Astrocyte (in vitro differentiated cells and primary cell): ENCODE data around the gene HOXB1. TPM values are rescaled to one million over a fixed set of nuclear protein-coding genes. Genes with fewer than 3 reads are reported as not detected.
A peak's percentile ranks its signal among the peaks of the same experiment; 100 is the strongest.
"Not testable (repeated sequence)": the region's sequence is repeated elsewhere in the genome, so short reads cannot be mapped to it uniquely, and the experiment has no call there.

Source experiments
- DNase-seq: peaks from one replicate; pipeline ENCODE4 v3.0.0-alpha.2; 2010; ENCODE audit warnings: low read depth
- FAIRE-seq: peaks from 2 replicates; lab custom pipeline; 2011; peaks lifted over from hg19 to GRCh38; lab: Jason Lieb, UNC
- H2AFZ ChIP-seq: 2 replicates; pipeline ENCODE4 v1.6.0; 2012; ENCODE audit warnings: low read depth, low read length, inconsistent platforms
- H3K27ac ChIP-seq: 2 replicates; pipeline ENCODE4 v1.5.1; 2011; ENCODE audit warnings: low read depth, low read length, inconsistent platforms
- H3K27me3 ChIP-seq: 2 replicates; pipeline ENCODE4 v1.6.0; 2011; ENCODE audit warnings: low read length, inconsistent platforms; ENCODE audit not compliant: insufficient read depth
- H3K36me3 ChIP-seq: 2 replicates; pipeline ENCODE4 v1.5.1; 2011; ENCODE audit warnings: low read length, inconsistent platforms; ENCODE audit not compliant: insufficient read depth
- H3K4me1 ChIP-seq: 2 replicates; pipeline ENCODE4 v1.5.1; 2011; ENCODE audit warnings: low read length, inconsistent platforms; ENCODE audit not compliant: insufficient read depth
- H3K4me2 ChIP-seq: 2 replicates; pipeline ENCODE4 v1.6.0; 2012; ENCODE audit warnings: low read length, inconsistent platforms
- H3K4me3 ChIP-seq: 2 replicates; pipeline ENCODE4 v1.5.1; 2011; ENCODE audit warnings: low read depth, mild to moderate bottlenecking, low read length, inconsistent platforms; ENCODE audit not compliant: insufficient read depth
- H3K79me2 ChIP-seq: 2 replicates; pipeline ENCODE4 v1.6.0; 2012; ENCODE audit warnings: mild to moderate bottlenecking, low read length, inconsistent platforms; ENCODE audit not compliant: insufficient read depth
- H3K9ac ChIP-seq: 2 replicates; pipeline ENCODE4 v1.6.0; 2012; ENCODE audit warnings: mild to moderate bottlenecking, low read length, inconsistent platforms
- H3K9me3 ChIP-seq: 2 replicates; pipeline ENCODE4 v1.5.1; 2012; ENCODE audit warnings: low read depth, mild to moderate bottlenecking, low read length, inconsistent platforms; ENCODE audit not compliant: insufficient read depth
- H4K20me1 ChIP-seq: 2 replicates; pipeline ENCODE4 v1.6.0; 2012; ENCODE audit warnings: low read length, inconsistent platforms; ENCODE audit not compliant: insufficient read depth
- H3K27ac Mint-ChIP-seq: one replicate; pipeline ENCODE4 v1.8.0; 2021; ENCODE audit warnings: mild to moderate bottlenecking, mixed read lengths; ENCODE audit not compliant: unreplicated experiment
- H3K27me3 Mint-ChIP-seq: one replicate; pipeline ENCODE4 v1.8.0; 2021; ENCODE audit warnings: low read depth, mixed read lengths; ENCODE audit not compliant: unreplicated experiment
- H3K36me3 Mint-ChIP-seq: one replicate; pipeline ENCODE4 v1.8.0; 2021; ENCODE audit warnings: low read depth, mixed read lengths; ENCODE audit not compliant: unreplicated experiment
- H3K4me1 Mint-ChIP-seq: one replicate; pipeline ENCODE4 v1.8.0; 2021; ENCODE audit warnings: low read depth, mixed read lengths; ENCODE audit not compliant: unreplicated experiment
- H3K4me3 Mint-ChIP-seq: one replicate; pipeline ENCODE4 v1.8.0; 2021; ENCODE audit warnings: mild to moderate bottlenecking, moderate library complexity, mixed read lengths; ENCODE audit not compliant: unreplicated experiment
- H3K9me3 Mint-ChIP-seq: one replicate; pipeline ENCODE4 v1.8.0; 2021; ENCODE audit warnings: mild to moderate bottlenecking, mixed read lengths; ENCODE audit not compliant: unreplicated experiment
- CTCF ChIP-seq: IDR thresholded peaks from 2 replicates; pipeline ENCODE4 v1.5.1; 2011; ENCODE audit warnings: low read depth, mild to moderate bottlenecking, inconsistent platforms, low read length, moderate library complexity; ENCODE audit not compliant: insufficient read depth
- EZH2 ChIP-seq: IDR thresholded peaks from 2 replicates; pipeline ENCODE4 v1.6.1; 2012; ENCODE audit warnings: mild to moderate bottlenecking, low read length, inconsistent platforms; ENCODE audit not compliant: insufficient read depth
- total RNA-seq: library from RNA; stranded (reverse); gene quantifications from 2 replicates; pipeline ENCODE4 v1.2.1, GENCODE V29; 2021

HOXB1 gene
- total RNA-seq, 1 donor from 2014 or later, result not detected

GRCh38 chr17:48483004-48483403 lies 47.8 kb downstream of the HOXB1 start:
- peak overlapping the region; percentile 60 for H3K4me3 Mint-ChIP-seq
- FAIRE-seq, result no peak
- no peaks in the 10 kb centered on the region for H3K27me3 ChIP-seq
- H3K4me3 ChIP-seq, result no peak overlapping the region
- no peaks in the 10 kb centered on the region for H3K36me3 ChIP-seq
- H3K4me2 ChIP-seq, result peak overlapping the region; percentile 65
- peak overlapping the region; percentile 89 for H3K9ac ChIP-seq
- peaks cover 3% of the 10 kb centered on the region for H3K9me3 Mint-ChIP-seq
- TF ChIP-seq CTCF, result no peak
- no peak for TF ChIP-seq EZH2
- H3K4me1 ChIP-seq, result peaks cover 45% of the 10 kb centered on the region
- peaks cover 47% of the 10 kb centered on the region for H3K4me1 Mint-ChIP-seq
- DNase-seq, result no peak
- H3K27ac ChIP-seq, result peak overlapping the region; percentile 100
- H3K9me3 ChIP-seq, result no peaks in the 10 kb centered on the region
- peak overlapping the region; percentile 99 for H3K27ac Mint-ChIP-seq
- no peaks in the 10 kb centered on the region for H3K79me2 ChIP-seq
- no peaks in the 10 kb centered on the region for H4K20me1 ChIP-seq
- H3K36me3 Mint-ChIP-seq, result no peaks in the 10 kb centered on the region
- no peak overlapping the region for H2AFZ ChIP-seq
- H3K27me3 Mint-ChIP-seq, result no peaks in the 10 kb centered on the region

DNA sequence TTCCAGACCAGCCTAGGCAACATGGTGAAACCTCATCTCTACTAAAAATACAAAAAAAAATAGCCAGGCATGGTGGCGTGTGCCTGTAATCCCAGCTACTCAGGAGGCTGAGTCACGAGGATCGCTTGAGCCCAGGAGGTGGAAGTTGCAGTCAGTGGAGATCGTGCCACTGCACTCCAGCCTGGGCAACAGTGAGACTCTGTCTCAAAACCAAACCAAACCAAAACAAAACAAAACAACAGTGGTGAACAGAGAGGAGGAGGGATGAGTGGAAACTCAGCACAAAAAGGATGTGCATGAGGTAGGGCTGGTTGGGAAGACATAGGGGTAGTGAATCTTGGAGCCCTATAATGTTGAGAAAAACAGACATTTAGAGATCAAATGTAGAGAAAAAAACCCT lies 48.5 kb downstream of the HOXB1 start:
- H2AFZ ChIP-seq, H3K4me3 ChIP-seq, H3K27me3 Mint-ChIP-seq, H3K79me2 ChIP-seq, H3K36me3 ChIP-seq, H4K20me1 ChIP-seq, H3K9me3 Mint-ChIP-seq, H3K4me3 Mint-ChIP-seq, H3K9me3 ChIP-seq, H3K27me3 ChIP-seq, FAIRE-seq, H3K36me3 Mint-ChIP-seq: not testable (repeated sequence)
- Histone ChIP-seq H3K9ac (peak overlapping the region; percentile 89), H3K27ac (peak overlapping the region; percentile 100), H3K4me1 (peaks cover 43% of the 10 kb centered on the region), H3K4me2 (peak overlapping the region; percentile 65)
- H3K27ac Mint-ChIP-seq, result peak overlapping the region; percentile 99
- H3K4me1 Mint-ChIP-seq, result peaks cover 45% of the 10 kb centered on the region
- peak; percentile 57 for DNase-seq

DNA sequence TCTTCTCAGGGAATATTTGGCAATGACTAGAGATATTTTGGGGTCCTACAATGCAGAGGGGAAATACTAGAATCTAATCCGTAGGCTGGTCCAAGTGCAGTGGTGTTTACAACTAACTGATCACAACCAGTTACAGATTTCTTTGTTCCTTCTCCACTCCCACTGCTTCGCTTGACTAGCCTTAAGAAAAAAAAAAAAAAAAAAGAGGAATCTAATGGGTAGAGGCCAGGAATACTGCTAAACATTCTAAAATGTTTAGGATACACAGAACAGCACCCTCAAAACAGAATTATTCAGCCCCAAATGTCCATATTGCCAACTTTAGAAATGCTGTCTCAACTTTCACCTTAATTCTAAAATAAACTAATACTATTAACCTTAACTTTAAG lies 51.8 kb downstream of the HOXB1 start:
- H3K27me3 ChIP-seq, result no peaks in the 10 kb centered on the region
- no peak for DNase-seq
- H3K4me1 ChIP-seq, result peaks cover 22% of the 10 kb centered on the region
- H3K9me3 ChIP-seq, result no peaks in the 10 kb centered on the region
- Mint-ChIP-seq H3K27ac (no peak overlapping the region), H3K36me3 (no peaks in the 10 kb centered on the region), H3K9me3 (no peaks in the 10 kb centered on the region), H3K4me1 (peaks cover 19% of the 10 kb centered on the region), H3K4me3 (no peak overlapping the region), H3K27me3 (peaks cover 12% of the 10 kb centered on the region)
- H3K27ac ChIP-seq, result no peak overlapping the region
- no peaks in the 10 kb centered on the region for H4K20me1 ChIP-seq
- no peaks in the 10 kb centered on the region for H3K36me3 ChIP-seq
- H3K9ac ChIP-seq, result no peak overlapping the region
- TF ChIP-seq CTCF (no peak), EZH2 (no peak)
- H3K4me2 ChIP-seq, result no peak overlapping the region
- no peak overlapping the region for H2AFZ ChIP-seq
- no peaks in the 10 kb centered on the region for H3K79me2 ChIP-seq
- no peak overlapping the region for H3K4me3 ChIP-seq
- FAIRE-seq, result no peak

Other genes with a start within 250 kb of the HOXB1 start
- not detected in 2 replicates for gene SKAP1, start 100.8 kb downstream of the HOXB1 start, total RNA-seq
- gene HOXB2, start 14.1 kb upstream of the HOXB1 start, total RNA-seq, result 0.41 and 1.8 TPM in 2 replicates
- gene HOXB4, start 47.3 kb upstream of the HOXB1 start, total RNA-seq, result not detected in 2 replicates
- gene HOXB3, start 59.2 kb upstream of the HOXB1 start, total RNA-seq, result not detected in 2 replicates
- not detected in 2 replicates for gene HOXB5, start 62.8 kb upstream of the HOXB1 start, total RNA-seq
- not detected in 2 replicates for gene HOXB6, start 74.0 kb upstream of the HOXB1 start, total RNA-seq
- not detected in 2 replicates for gene HOXB7, start 80.0 kb upstream of the HOXB1 start, total RNA-seq
- gene HOXB8, start 84.3 kb upstream of the HOXB1 start, total RNA-seq, result not detected in 2 replicates
- 0.10 and 0.11 TPM in 2 replicates for gene HOXB9, start 95.3 kb upstream of the HOXB1 start, total RNA-seq
- gene PRAC1, start 191.5 kb upstream of the HOXB1 start, total RNA-seq, result not detected in 2 replicates
- gene PRAC2, start 192.2 kb upstream of the HOXB1 start, total RNA-seq, result not detected in 2 replicates
- gene HOXB13, start 197.7 kb upstream of the HOXB1 start, total RNA-seq, result not detected in 2 replicates